GM19452 (cell line): ENCODE data around the gene HACD3.

Source experiments
- ATAC-seq: cut with Tn5 transposase; IDR thresholded peaks from one replicate; pipeline ENCODE4 v1.9.1; 2021; ENCODE audit not compliant: unreplicated experiment

HACD3 gene, protein sequence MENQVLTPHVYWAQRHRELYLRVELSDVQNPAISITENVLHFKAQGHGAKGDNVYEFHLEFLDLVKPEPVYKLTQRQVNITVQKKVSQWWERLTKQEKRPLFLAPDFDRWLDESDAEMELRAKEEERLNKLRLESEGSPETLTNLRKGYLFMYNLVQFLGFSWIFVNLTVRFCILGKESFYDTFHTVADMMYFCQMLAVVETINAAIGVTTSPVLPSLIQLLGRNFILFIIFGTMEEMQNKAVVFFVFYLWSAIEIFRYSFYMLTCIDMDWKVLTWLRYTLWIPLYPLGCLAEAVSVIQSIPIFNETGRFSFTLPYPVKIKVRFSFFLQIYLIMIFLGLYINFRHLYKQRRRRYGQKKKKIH

DNA sequence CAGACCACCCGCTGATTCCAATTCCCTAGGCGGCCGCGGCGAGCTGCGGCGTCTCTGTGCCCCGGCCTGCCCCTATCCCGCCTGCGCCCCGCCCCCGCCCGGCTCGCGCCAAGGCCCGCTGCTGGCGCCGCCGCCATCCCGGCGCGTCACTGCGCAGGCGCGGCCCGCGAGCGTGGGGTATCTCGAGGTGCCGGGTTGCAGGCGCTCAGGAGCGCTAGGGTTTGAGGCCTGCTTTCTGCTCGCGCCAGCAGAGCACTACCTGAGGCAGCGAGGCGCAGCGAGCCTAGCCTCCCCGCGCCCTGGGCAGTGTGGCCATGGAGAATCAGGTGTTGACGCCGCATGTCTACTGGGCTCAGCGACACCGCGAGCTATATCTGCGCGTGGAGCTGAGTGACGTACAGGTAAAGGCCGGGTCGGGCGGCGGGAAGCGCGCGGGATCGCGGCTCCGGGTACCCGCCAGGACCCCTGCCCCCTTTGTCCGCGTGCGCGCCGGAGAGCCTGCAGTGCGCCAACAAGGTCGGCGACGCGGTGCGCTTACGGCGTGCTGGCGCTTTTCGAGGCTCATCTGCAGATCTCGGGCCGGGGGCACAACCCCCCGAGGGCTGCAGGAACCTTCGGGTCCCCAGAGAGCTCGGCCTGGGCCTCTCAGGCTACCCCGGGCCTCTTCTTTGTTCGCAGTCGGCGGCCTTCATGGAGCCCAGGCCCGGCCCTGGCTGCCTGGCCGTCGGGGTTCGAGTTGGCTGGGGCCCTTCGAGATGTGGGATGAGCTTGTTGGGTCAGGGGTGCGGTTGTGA is at the start of gene HACD3:
HACD3 (plus strand) TSS at position 146 of the 794 bp plus-strand sequence; CDS start at position 315, 169 bp downstream.
- ATAC-seq = peak; percentile 84

DNA sequence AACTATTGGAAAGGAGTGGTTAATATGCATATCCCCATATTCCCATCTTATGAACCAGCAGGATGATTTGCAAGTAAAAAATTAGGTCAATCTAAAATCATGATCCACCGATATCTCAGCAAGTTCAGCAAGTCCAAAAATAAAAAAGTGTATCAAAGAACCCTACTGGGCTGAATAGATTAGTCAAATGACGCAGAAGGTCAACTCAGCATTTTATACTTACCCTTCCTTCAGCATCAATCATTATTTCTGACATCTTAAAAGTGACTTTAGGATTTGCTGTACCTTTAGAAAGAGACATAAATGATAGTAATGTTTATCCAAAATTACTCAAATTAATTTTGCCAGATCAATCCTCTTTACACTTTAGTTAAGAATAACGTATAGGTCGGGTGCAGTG is 45.4 kb upstream of the HACD3 start:
- no peak for ATAC-seq

DNA sequence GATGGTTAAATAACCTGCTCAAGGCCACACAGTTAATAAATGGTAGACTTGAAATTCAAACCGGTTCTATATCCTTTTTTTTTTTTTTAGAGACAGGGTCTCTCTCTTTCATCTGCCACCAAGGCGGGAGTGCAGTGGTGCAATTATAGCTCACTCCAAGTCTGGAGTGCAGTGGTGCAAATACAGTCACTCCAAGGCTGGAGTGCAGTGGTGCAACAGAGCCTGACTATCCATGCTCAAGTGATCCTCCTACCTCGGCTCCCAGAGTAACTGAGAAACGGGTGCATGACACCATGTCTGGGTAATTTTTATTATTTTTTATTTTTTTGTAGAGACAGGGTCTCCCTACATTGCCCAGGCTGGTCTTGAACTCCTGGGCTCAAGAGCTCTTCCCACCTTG is 36.2 kb upstream of the HACD3 start:
- ATAC-seq = no peak

DNA sequence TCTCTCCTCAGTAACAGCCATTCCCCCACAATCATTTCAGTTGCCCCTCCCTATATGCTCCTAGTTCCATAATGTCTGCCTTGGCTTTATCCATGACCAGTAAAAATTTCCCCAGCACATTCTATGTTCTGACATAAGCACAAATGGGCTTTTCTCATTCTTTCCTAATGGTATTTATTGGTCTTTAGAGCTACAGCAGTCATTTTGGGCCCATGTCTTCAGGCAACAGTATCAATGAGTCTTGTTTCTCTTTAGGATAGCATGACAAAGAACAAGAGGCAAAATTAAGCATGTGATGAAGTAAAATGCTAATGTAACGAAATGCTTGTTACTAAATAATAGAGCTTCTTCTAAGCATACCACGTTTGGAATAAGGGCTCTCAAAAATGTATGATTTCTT is 20.9 kb upstream of the HACD3 start:
- no peak for ATAC-seq

DNA sequence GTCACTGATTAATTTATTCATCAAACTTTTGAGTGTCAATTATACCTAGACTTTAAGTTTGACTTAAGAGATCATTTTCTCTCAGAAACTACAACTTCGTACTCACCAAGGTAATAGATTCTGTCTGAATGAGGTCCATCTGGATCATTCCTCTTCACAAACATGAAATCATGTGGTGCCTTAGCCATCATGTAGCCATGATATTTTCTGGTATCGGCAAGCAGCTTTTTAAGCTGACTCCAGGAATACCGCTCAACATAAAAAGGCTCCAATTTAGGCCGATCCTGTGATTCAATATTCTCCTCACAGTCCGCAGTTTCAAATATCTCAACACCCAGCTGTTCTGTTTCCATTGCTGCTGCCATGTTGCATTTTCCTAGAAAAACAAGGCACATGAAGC is 18.1 kb upstream of the HACD3 start:
- ATAC-seq = no peak

DNA sequence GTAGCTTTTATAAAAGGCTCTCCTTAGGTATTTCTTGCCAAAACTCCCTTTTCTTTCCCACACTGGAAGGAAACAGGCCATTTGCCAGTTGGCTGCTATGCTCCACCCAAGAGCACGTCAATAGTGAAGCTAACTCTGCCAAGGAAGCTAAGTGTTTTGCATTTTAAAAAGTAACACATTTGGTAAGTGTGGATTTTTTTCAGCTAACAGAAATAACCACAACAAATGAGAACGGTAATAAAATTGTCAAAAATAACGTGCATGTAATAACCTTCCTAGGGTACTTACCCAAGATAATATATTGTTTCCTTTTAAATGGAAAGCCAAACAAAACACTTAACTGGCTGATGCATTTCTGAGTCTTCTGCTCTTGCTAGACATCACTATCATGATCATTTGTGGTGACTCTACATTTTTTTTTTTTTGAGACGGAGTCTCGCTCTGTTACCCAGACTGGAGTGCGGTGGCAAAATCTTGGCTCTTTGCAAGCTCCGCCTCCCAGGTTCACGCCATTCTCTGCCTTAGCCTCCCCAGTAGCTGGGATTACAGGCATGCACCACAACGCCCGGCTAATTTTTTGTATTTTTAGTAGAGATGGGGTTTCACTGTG is 17.4 kb upstream of the HACD3 start:
- ATAC-seq = no peak

DNA sequence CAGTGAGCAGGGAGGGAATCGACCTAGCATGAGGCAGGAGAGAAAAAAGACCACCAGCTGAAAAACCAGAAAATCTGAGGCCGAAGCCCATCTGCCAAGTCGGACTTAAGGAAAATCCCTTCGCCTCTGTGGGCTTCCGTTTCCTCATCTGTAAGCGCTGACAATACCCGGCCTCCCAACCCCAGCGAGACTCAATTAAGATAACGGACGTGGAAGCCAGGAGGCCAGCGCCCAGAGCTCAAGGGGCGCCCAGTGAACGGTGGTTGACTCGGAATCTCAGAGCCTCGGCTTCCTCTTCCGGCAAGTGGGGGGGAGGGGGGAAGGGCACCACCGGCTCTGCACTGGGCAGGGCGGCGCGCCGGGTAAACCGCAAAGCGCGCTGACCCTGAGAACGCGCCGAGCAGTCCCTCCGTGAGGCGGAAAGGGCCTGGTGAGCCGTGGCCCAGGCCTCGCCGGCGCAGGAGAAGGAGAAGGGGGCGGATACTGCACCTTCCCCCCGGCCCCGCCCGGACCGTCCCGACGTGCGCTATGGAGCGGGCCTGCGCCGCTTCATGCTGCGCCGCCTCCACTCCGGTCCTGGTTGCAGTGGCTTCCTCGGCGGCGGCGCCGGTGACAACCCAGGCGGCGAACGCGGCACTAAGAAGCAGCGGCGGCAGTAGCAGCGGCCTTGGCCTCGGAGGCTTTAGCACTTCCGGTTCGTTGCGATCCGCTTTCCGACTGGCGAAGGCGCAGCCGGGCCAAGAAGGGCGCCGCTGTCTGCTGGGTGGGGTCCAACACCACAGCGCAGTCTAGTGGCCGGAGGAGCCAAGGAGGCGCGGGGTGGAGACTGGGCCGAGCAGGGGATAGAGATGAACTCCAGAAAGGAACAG is 13.0 kb upstream of the HACD3 start, which contains the start of gene DPP8:
DPP8 (minus strand) TSS at position 693 of the 869 bp plus-strand sequence. CDS start 5,136 bp downstream, outside the sequence.
- peak; percentile 94 for ATAC-seq

DNA sequence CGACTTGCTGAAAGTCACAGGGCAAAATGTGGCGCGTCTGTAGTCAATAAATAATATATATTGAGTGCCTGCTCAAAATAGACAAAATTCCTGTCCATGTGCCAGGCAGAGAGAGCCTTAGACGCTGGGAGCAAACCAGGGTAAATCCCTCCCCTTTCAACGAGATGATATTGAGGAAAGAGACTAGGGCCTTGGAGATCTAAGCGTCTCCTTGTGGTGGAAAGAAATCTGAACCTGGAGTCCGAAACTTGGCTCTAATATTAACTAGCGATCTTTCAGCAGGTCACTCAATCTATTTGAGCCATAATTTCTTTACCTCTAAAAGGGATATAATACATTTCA is 12.4 kb upstream of the HACD3 start:
- ATAC-seq = no peak

DNA sequence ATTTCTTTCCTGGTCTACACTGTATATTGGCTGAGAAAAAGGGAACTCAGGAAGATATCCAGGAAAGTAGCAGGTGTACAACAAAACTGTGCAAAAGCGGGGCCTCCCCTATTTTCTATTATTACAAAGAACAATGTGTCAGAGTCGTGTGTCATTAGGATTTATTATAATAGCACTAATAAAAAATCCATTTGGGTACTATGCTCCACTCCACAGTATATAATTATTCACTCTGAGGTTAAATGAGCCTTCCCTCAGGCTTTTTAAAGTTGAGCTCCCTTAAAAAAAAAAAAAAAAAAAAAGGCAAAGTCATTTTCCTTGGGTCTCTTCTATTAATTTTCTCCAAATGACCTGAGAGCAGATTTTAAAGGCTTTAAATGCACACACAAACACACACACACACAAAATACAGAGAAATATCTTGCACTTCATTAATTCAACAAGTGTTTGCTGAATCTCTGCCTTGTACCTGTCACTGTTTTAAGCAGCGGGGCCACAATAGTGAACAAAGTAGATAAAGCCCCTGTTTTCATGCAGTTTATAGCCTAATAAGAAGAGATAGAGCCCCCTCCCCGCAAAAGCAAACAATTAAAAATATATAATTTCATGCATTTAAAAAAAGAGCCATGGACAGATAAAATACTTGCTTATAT is 11.5 kb upstream of the HACD3 start:
- no peak for ATAC-seq

DNA sequence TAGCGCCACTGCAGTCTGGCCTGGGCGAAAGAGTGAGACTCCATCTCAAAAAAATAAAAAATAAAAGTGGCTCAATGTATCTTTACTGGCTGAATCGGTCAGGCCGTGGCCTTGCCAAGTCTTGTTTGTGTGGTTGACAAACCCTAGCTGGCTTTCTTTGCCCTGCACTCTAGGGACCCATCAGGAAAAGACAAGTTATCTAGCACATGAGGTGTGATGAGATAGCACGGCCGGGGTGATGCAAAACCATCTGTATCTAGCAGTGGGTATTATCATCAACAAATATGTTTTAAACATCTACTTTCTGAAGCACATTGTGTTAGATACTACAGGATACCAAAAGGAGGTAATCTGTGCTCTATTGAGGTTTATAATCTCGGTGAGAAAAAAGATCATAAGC is 8.9 kb upstream of the HACD3 start:
- no peak for ATAC-seq

DNA sequence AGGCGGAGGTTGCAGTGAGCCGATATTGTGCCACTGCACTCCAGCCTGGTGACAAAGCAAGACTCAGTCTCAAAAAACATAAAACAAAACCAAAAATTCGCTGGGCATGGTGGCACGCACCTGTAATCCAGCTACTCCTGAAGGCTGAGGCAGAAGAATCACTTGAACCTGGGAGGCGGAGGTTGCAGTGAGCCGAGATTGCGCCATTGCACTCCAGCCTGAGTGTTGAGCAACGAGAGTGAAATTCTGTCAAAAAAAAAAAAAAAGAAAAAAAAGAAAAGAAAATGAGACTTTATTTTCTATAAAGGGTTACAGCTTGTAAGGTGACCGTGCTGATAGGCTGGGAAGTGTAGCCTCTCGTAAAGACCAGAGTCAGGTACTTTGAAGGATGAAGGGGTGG is 6.0 kb upstream of the HACD3 start:
- ATAC-seq = no peak

DNA sequence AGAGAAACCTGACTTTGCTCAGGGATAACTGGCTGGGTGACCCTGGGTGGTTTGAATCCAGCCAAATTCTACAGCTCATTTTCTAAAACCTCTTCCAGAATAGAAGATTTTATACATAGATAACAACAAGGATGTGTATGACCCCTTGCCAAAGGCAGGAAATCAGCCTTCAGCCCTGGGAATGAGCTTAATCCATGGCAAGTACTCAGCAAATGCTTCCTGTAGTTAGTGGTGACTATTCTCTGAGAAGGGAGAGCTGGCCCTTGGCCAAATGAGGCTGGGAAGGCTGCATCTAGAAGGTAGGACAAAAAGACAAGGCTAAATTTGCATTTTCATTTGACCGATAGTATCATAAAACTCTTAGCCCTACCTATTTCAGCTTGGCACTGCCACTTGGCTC is 4.6 kb upstream of the HACD3 start:
- no peak for ATAC-seq

DNA sequence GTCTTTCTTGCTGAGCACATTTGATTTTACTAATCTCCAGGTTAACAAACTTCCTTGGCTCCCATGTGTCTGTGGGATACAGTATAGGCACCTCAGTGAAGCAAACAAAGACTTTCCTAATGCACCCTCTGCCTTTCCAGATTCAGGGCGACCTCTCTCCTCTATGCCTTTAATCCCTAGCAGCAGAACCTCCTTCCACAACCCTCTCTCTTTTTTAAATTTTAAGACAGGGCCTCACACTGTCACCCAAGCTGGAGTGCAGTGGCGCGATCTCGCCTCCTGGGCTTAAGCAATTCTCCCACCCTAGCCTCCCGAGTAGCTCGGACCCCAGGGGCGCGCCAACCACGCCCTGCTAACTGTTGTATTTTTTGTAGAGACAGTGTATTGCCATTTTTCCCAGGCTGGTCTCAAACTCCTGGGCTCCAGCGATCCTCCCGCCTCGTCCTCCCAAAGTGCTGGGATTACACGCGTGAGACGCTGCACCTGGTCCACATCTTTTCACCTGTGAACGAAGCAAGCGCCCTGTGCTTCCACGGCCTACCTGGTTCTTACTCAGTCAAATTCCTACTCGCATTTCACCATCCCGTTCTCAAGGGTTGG is 1.7 kb upstream of the HACD3 start:
- no peak for ATAC-seq

DNA sequence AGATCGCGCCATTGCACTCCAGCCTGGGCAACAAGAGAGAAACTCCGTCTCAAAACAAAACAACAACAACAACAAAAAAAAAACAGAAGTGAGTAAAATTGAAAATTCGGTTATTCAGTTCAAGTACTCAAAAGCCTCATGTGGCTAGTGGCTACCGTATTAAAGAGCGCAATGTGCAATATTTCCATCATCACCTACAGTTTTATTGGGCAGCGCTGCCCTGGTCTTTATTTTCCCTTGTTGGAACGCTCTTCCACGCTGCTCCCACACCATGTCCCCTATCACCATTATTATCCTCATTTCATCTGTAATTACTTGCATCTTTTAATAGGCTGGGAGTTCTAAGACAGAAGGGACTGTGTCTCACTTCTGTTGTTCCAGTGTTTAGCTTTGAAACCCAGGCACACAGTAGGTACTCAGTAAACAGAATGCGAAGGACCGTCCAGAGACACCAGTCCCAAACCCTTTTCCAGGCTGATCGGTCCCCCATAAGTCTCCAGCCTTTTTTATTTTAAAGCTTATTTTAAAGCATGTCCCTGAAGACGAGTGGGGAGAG is 423 bp upstream of the HACD3 start:
- ATAC-seq = no peak

DNA sequence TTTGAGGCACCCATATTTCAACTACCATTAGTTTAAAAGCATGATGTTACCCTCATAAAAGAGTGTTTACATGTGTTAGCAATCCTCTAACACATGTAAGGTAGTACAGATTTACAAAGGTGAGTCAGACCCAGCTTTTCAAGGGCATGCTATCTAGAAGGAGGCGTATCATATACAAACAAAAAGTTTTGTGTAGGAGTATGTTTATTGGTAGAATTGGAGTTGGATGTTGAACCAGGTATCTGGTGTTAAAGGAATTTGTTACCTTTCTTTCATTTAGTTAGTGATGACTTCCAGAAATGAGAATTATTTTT is 2.4 kb downstream of the HACD3 start:
- no peak for ATAC-seq

DNA sequence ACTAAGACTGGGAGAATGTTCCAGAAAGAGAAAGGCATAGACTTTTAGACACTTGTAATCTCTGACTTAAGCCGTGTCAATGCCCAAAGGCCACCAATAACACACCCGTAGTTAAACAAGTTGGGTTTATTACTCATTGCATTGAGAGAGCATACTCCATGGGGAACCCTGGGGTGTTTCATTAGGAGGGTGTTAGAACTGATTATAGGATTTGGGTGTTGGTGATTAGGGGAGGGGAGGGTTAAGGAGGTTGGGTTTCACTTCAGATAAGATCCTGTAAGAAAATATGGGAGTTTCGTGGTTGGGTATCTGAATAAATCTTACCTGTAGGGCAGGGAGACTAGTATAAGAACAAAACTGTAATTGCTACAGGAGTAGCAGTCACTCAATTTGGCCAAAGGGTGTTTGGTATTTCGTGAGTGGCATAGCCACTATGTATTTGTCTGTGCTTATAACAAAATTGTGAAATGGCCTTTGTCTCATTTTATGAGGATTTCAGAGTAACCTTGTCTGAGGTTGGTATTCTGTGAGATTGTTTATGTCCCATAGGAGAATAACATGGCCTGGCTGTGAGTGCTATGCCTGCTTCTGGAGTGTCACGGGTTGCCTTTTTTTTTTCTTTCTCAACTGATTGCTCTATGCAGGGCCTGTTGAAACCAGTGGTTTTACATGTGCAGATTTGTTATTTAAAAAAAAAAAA is 2.9 kb downstream of the HACD3 start:
- ATAC-seq = no peak

DNA sequence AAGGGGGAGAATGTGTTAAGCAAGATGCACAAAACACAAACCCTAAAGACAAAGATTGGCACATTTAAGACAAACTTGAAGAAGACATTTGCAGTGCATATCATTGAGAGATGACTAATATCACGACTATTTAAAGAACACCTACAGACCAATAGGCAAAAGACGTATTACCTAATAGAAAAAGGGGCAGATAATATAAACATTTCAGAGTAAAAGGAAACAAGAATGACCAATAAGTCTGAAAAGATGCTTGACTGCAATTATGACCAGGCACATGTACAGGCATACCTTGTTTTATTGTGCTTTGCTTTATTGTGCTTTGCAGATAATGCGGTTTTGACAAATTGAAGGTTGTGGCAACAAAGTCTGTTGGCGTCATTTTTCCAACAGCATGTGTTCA is 4.9 kb downstream of the HACD3 start:
- no peak for ATAC-seq

DNA sequence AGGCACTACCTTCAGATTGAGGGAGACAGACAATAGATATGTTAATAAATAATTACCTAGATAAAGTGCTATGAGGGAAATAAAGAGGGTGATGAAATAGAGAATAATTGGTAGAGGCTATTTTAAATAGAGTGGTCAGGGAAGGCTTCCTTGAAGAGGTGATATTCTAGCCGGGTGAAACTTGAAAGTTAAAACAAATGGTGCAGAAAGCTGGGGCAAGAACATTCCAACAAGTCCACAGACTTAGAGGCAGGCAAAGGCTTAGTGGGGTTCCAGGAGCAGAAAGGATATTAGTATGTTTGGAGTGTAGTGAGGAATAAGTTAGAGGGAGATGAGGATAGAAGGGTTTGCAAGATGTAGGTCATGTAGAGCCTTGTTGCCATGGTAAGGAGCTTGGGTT is 10.1 kb downstream of the HACD3 start:
- ATAC-seq = no peak

DNA sequence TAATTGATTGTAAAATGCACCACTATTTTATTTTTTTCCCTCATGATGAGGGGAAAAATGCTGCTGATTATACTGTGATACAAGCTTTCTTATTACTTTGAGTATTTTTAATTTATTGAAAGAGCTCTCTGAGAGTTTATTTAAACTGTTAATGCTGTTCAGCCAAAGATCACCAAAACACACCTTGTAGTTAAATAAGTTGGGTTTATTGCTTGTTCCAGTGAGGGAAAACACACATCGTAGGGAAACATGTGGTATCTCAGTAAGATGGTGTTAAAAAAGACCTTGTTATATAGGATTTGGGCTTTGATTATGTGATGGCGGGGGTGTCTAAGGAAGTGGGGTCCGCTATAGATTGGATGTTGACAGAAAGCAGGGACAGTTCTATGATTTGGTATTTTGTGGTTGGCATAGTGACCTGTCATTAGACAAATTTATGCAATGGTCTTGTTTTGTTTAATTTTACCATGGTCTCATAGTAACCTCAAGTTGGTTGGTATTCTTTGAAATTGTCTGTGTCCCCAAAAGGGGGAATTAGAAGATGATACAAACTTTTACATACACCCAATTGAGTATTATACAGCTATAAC is 11.1 kb downstream of the HACD3 start:
- ATAC-seq = no peak
